Heart left ventricle (tissue), 13 donors: ENCODE measurements around the gene SST.

Experiments used
- CTCF ChIP-seq, 12 donors: fragments of 200-600 bp; sonication (generic) in 4 of 12; IDR thresholded peaks; one replicate each; pipeline versions ENCODE4 v1.5.0 to v1.8.0; 2018 to 2022; ENCODE audit warnings: antibody characterized with exemption in 12 of 12, mild to moderate bottlenecking in 5 of 12
- POLR2A ChIP-seq, 2 donors: fragments of 450-650 bp; IDR thresholded peaks; one replicate each; pipeline ENCODE4 v1.6.1; 2017; ENCODE audit warnings: antibody characterized with exemption in 2 of 2, mild to moderate bottlenecking in 2 of 2, moderate library complexity in 2 of 2
- donor health status: ischemic (EF 13 %, LVEDD 7.1; RV severe dilation, severe dysfunction).
- donor health status: DM: no; HTN: yes; CAD: no.
- donor health status: DM: no; HTN: no; CAD: no.
- donor health status: ischemic (EF 25% LVEDD 6.9; RV normal size, moderate dysfunction).
- donor health status: ischemic (EF 25% LVEDD 5.7; RV mildly dilated, moderate dysfunction).
- donor health status: ischemic (EF 35%, LVEDD 5.7; RV mildly dilated, moderate dysfunction).
- donor health status: nonischemic (EF 11% LVEDD 7.7; RV severe dilation, severe dysfunction).
- donor health status: DM: yes; HTN: yes; CAD: no.
- donor health status: PGD.
- donor health status: ischemic (EF 29% LVEDD 5.4; RV normal size, mild dysfunction).
- donor health status: nonischemic (EF 23%, LVEDD 6.1; RV moderate dilation, normal function).

DNA sequence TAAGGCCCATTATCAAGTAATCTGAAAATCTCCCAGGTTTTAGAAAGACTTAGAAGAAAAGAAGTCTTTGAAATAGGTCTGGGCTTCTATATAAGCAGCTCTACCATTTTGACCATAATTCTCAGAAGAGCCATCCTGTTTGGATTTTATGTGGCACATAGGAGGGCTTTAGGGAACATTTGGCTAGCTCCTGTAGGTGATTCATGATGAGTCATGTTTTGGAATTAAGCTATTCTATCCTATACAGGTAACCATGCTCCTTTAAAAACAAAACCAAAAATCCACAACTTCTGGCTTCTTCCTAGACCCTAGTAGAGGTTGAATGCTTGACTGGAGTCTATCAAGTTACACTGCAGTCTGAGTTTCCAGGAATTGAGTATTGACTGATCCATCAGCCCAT is 8.9 kb downstream of the SST start:
- TF ChIP-seq POLR2A (IDR thresholded peaks at IDR 0.05), result no peak
- TF ChIP-seq CTCF (IDR thresholded peaks at IDR 0.05), result no peak
